A673 (cell line): ENCODE results near the gene COLEC12. TPM values are rescaled to one million over a fixed set of nuclear protein-coding genes. Genes with fewer than 3 reads are reported as not detected.

ENCODE experiments used
- BruUV-seq: library from RNA; stranded (reverse); fragments of 400-500 nt; replicated peaks from 2 replicates; lab custom pipeline; 2021; lab: Mats Ljungman, UMichigan
- CTCF ChIA-PET: fragments of 300-600 bp; sonication (Branson Sonifier 250); formaldehyde crosslinking; loops from one replicate; lab custom pipeline; 2022; ENCODE audit warnings: antibody characterized with exemption; lab: Charles Lee
- POLR2A ChIA-PET: fragments of 300-600 bp; sonication (Branson Sonifier 250); formaldehyde crosslinking; loops from one replicate; lab custom pipeline; 2022; ENCODE audit warnings: antibody characterized with exemption; ENCODE audit not compliant: low non-redundant PET; lab: Charles Lee
- DNase-seq: peaks from one replicate; pipeline ENCODE4 v3.0.0-alpha.2; 2015; ENCODE audit warnings: low spot score
- H3K27ac ChIP-seq: fragments of 200-600 bp; sonication (generic); 2 replicates; pipeline ENCODE4 v1.5.1; 2016; ENCODE audit warnings: mixed run types, low read depth, mild to moderate bottlenecking, mixed read lengths, antibody characterized with exemption, low read length; ENCODE audit not compliant: poor library complexity, severe bottlenecking
- H3K27me3 ChIP-seq: fragments of 200-600 bp; sonication (generic); replicated peaks from 2 replicates; pipeline ENCODE4 v1.6.1; 2017; ENCODE audit warnings: mixed run types, low read depth, mild to moderate bottlenecking, mixed read lengths, antibody characterized with exemption, low read length; ENCODE audit not compliant: insufficient read depth, poor library complexity
- H3K36me3 ChIP-seq: fragments of 200-600 bp; sonication (generic); 2 replicates; pipeline ENCODE4 v1.6.1; 2016; ENCODE audit warnings: mixed run types, mild to moderate bottlenecking, mixed read lengths, antibody characterized with exemption, low read length; ENCODE audit not compliant: insufficient read depth, poor library complexity, severe bottlenecking
- H3K4me1 ChIP-seq: fragments of 200-600 bp; sonication (generic); 2 replicates; pipeline ENCODE4 v1.6.1; 2017; ENCODE audit warnings: mixed run types, mild to moderate bottlenecking, mixed read lengths, antibody characterized with exemption, low read length; ENCODE audit not compliant: insufficient read depth, poor library complexity, severe bottlenecking
- H3K4me3 ChIP-seq: fragments of 200-600 bp; sonication (generic); 2 replicates; pipeline ENCODE4 v1.5.1; 2016; ENCODE audit warnings: low read depth, mixed run types, mild to moderate bottlenecking, mixed read lengths, low read length; ENCODE audit not compliant: poor library complexity, severe bottlenecking
- H3K9me3 ChIP-seq: fragments of 200-600 bp; sonication (generic); 2 replicates; pipeline ENCODE4 v1.6.1; 2016; ENCODE audit warnings: mixed run types, low read depth, mild to moderate bottlenecking, mixed read lengths, antibody characterized with exemption, low read length; ENCODE audit not compliant: poor library complexity, severe bottlenecking
- EZH2 ChIP-seq: fragments of 200-600 bp; sonication (generic); IDR thresholded peaks from 2 replicates; pipeline ENCODE4 v1.6.1; 2017; ENCODE audit warnings: borderline replicate concordance, low read depth, mild to moderate bottlenecking, mixed read lengths, antibody characterized with exemption, low read length; ENCODE audit not compliant: poor library complexity, severe bottlenecking
- intact Hi-C: fragments of 100-400 bp; cut with micrococcal nuclease; formaldehyde crosslinking; loops from one replicate; pipeline ENCODE4 v1.10.0; 2022; ENCODE audit not compliant: unreplicated experiment
- total RNA-seq: library from RNA; stranded (reverse); gene quantifications from 2 replicates; pipeline ENCODE4 v1.2.3, GENCODE V29; 2021
- TF ChIP-seq, protein P1 (sequence below): fragments of 300-800, 200-600 bp; sonication (generic); conservative IDR thresholded peaks from 2 replicates; pipeline ENCODE4 v1.5.1; 2017; ENCODE audit warnings: low read depth, mild to moderate bottlenecking, antibody characterized with exemption, low read length, moderate library complexity, mixed read lengths

COLEC12 gene
- total RNA-seq, 1 experiment from 2014 or later: 0.86 TPM

DNA sequence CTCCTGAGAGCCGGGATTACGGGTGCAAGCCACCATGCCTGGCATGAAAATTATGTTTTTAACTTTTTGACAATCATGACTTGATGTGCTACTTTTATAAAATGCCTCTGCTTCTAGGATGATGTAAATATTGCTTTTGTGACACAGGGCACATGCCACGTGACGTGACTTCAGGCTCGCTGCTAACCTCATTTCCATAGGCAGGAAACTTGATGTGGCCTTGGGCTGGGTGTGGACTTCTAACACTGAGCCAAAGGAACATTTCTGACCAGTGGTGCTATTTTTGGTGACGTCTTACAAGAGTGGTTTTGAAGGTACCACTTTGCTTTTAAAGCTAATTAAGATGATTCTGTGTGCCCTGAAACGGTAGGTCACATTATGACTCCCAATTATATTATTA is 198.4 kb downstream of the COLEC12 start:
- CTCF ChIA-PET: no interaction called here
- H3K4me1 ChIP-seq: peaks cover 5% of the 10 kb centered on the region
- POLR2A ChIA-PET: no interaction called here
- H3K4me3 ChIP-seq: no peak overlapping the region
- DNase-seq: no peak
- H3K27ac ChIP-seq: no peak overlapping the region
- H3K9me3 ChIP-seq: no peaks in the 10 kb centered on the region
- no peak for TF ChIP-seq EZH2
- TF ChIP-seq, protein P1, sequence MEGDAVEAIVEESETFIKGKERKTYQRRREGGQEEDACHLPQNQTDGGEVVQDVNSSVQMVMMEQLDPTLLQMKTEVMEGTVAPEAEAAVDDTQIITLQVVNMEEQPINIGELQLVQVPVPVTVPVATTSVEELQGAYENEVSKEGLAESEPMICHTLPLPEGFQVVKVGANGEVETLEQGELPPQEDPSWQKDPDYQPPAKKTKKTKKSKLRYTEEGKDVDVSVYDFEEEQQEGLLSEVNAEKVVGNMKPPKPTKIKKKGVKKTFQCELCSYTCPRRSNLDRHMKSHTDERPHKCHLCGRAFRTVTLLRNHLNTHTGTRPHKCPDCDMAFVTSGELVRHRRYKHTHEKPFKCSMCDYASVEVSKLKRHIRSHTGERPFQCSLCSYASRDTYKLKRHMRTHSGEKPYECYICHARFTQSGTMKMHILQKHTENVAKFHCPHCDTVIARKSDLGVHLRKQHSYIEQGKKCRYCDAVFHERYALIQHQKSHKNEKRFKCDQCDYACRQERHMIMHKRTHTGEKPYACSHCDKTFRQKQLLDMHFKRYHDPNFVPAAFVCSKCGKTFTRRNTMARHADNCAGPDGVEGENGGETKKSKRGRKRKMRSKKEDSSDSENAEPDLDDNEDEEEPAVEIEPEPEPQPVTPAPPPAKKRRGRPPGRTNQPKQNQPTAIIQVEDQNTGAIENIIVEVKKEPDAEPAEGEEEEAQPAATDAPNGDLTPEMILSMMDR: no peak
- intact Hi-C loops: no loop called here
- H3K27me3 ChIP-seq: no peaks in the 10 kb centered on the region
- no peaks in the 10 kb centered on the region for H3K36me3 ChIP-seq
- BruUV-seq: no TSS peak

DNA sequence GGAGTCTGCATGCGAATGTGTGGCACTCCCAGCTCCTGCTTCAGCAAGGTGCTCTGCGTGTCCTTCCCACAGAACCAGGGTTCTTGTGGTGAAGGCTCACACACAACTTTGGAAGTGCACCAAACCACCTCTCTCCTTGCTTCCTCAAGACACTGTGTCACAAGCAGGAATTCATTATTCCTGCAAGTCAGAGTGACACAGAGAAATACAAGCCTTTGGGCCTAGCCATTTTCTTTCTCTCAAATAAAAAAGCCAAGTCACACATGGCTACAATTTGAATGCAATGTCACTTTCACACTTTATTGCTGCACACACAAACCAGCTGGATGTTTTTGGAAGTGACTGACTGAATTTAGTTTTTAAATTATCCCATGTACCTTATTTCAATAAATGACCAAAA is 202.6 kb downstream of the COLEC12 start:
- no peaks in the 10 kb centered on the region for H3K4me1 ChIP-seq
- ChIA-PET POLR2A (no interaction called here), CTCF (no interaction called here)
- H3K27me3 ChIP-seq: no peaks in the 10 kb centered on the region
- H3K9me3 ChIP-seq: no peaks in the 10 kb centered on the region
- no peak for DNase-seq
- no peak overlapping the region for H3K27ac ChIP-seq
- TF ChIP-seq, protein P1: no peak
- no peak for TF ChIP-seq EZH2
- H3K36me3 ChIP-seq: no peaks in the 10 kb centered on the region
- no peak overlapping the region for H3K4me3 ChIP-seq
- intact Hi-C loops: no loop called here
- no TSS peak for BruUV-seq

DNA sequence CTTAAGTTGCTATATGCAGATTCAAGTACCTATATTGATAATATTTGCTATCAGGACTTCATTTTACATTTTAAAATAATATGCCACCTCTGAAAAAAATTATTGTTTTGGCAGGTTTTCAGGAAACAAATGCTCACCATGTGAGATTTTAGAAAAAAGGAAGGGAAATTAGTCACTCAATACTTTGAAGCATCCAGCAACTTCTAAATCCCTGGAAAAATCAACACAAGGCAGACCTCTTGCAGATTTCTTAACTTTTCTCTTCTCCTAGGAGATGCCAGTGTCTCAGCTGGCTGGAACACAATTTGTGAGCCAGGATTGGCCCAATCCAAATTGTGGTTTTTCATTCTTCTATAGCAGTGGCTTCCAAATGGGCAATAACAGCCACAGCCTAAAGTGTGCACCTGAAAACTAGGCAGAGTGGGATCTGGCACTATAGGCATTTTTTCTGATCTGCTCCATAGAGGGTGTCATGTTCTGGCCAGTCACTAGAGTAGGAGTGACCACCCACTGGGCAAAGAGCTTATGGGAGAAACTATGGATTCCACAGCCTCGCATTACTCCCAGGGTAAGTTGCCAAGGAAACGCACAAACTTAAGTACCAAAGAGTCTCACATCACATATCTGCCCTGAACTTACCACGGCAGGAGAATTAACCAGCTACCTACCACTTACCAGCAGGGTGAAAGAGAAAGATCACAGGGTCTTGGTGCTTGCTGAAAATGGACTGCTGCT is 204.6 kb downstream of the COLEC12 start:
- CTCF ChIA-PET: no interaction called here
- Histone ChIP-seq H3K27ac (no peak overlapping the region), H3K27me3 (no peaks in the 10 kb centered on the region), H3K36me3 (no peaks in the 10 kb centered on the region), H3K9me3 (no peaks in the 10 kb centered on the region), H3K4me3 (no peak overlapping the region), H3K4me1 (no peaks in the 10 kb centered on the region)
- POLR2A ChIA-PET: no interaction called here
- intact Hi-C loops: no loop called here
- DNase-seq: no peak
- no TSS peak for BruUV-seq
- TF ChIP-seq, protein P1: no peak
- TF ChIP-seq EZH2: no peak
